GM18519 (cell line): Measurements from ENCODE around the gene TNFRSF12A.

Source experiments
- ATAC-seq: cut with Tn5 transposase; IDR thresholded peaks from one replicate; pipeline ENCODE4 v1.9.1; 2021; ENCODE audit warnings: mild to moderate bottlenecking, moderate library complexity; ENCODE audit not compliant: unreplicated experiment, low FRiP score

TNFRSF12A gene

GRCh38 chr16:2985893-2986355, 34.2 kb upstream of the TNFRSF12A start:
- ATAC-seq, result no peak

GRCh38 chr16:2986623-2987188, 33.5 kb upstream of the TNFRSF12A start:
- no peak for ATAC-seq

- ATAC-seq, result no peak
Measured at GRCh38 chr16:2987286-2987685, 32.9 kb upstream of the TNFRSF12A start.

GRCh38 chr16:2987833-2988232, 32.3 kb upstream of the TNFRSF12A start:
- ATAC-seq, result no peak

GRCh38 chr16:2988590-2989099, 31.5 kb upstream of the TNFRSF12A start:
- no peak for ATAC-seq

- ATAC-seq, result no peak
Measured at GRCh38 chr16:2990891-2991290, 29.3 kb upstream of the TNFRSF12A start.

GRCh38 chr16:2991566-2992261, 28.5 kb upstream of the TNFRSF12A start:
- ATAC-seq, result no peak

GRCh38 chr16:2992383-2993081, 27.6 kb upstream of the TNFRSF12A start:
- no peak for ATAC-seq

- no peak for ATAC-seq
Measured at GRCh38 chr16:2996298-2996697, 23.9 kb upstream of the TNFRSF12A start.

- ATAC-seq, result no peak
Measured at GRCh38 chr16:2999929-3000328, 20.2 kb upstream of the TNFRSF12A start.

- no peak for ATAC-seq
Measured at GRCh38 chr16:3000540-3000939, 19.6 kb upstream of the TNFRSF12A start.

- ATAC-seq, result no peak
Measured at GRCh38 chr16:3001316-3001715, 18.9 kb upstream of the TNFRSF12A start.

- peak; percentile 92 for ATAC-seq
Measured at GRCh38 chr16:3003582-3004270, 16.4 kb upstream of the TNFRSF12A start.

- ATAC-seq, result no peak
Measured at GRCh38 chr16:3004319-3004718, 15.8 kb upstream of the TNFRSF12A start.

GRCh38 chr16:3004781-3005284, 15.3 kb upstream of the TNFRSF12A start:
- no peak for ATAC-seq

- no peak for ATAC-seq
Measured at GRCh38 chr16:3007059-3007956, 12.9 kb upstream of the TNFRSF12A start.

GRCh38 chr16:3007957-3008689, 12.0 kb upstream of the TNFRSF12A start:
- ATAC-seq, result no peak

GRCh38 chr16:3008690-3009037, 11.5 kb upstream of the TNFRSF12A start:
- ATAC-seq, result no peak
